Motor neuron (in vitro differentiated cells): Measurements from ENCODE around the gene ZNF319. TPM values are rescaled to one million over a fixed set of nuclear protein-coding genes. Genes with fewer than 3 reads are reported as not detected.
"Not testable (repeated sequence)": the region's sequence is repeated elsewhere in the genome, so short reads cannot be mapped to it uniquely, and the experiment has no call there.

Experiments used
- ATAC-seq, 8 experiments: fragments of 200-7000 bp; cut with Tn5 transposase; replicated peaks in 6 of 8; 2 replicates each; pipeline ENCODE4 v1.8.0; 2021; ENCODE audit warnings: mild to moderate bottlenecking in 8 of 8, moderate library complexity in 8 of 8
- H3K27ac ChIP-seq, 2 donors: fragments of 250-450 bp; sonication (Bioruptor Pico); 2 replicates each; pipeline ENCODE4 v1.9.0; 2021; ENCODE audit warnings: antibody characterized with exemption in 2 of 2, mild to moderate bottlenecking in 2 of 2, moderate library complexity in 1 of 2
- H3K4me1 ChIP-seq, 2 donors: fragments of 250-450 bp; sonication (Bioruptor Pico); replicated peaks in 1 of 2; 2 replicates each; pipeline ENCODE4 v1.6.1; 2021; ENCODE audit warnings: antibody characterized with exemption in 2 of 2, mild to moderate bottlenecking in 2 of 2, moderate library complexity in 1 of 2
- H3K4me3 ChIP-seq, 5 donors: fragments of 250-450 bp; sonication (Bioruptor Pico); 2 replicates each; pipeline ENCODE4 v1.9.0; 2021; ENCODE audit warnings: antibody characterized with exemption in 5 of 5, mild to moderate bottlenecking in 5 of 5, moderate library complexity in 4 of 5
- WGBS, 10 experiments: fragments of 450-650 bp; shearing (Covaris generic); methylation state at CpG; one replicate each; pipeline ENCODE4 v1.0.0; 2022; 5-methylcytosine and 5-hydroxymethylcytosine counted together
- in situ Hi-C, 9 experiments: fragments of 400-800 bp; cut with MboI; loops; one replicate each; pipeline ENCODE4 v1.15.0; 2021; ENCODE audit warnings: low sequenced_read_pairs in 9 of 9, low pct_unique_long_range_greater_than_20kb in 2 of 9; ENCODE audit not compliant: unreplicated experiment in 9 of 9
- total RNA-seq, 8 experiments: library from RNA; unstranded; fragments of 300-600 nt; gene quantifications; 2 replicates each; pipeline versions ENCODE4 v1.2.3 to v1.2.4, GENCODE V29; 2022

ZNF319 gene
- total RNA-seq, 8 experiments from 2014 or later = 3.5 to 7.4 (median 5.2) TPM

DNA sequence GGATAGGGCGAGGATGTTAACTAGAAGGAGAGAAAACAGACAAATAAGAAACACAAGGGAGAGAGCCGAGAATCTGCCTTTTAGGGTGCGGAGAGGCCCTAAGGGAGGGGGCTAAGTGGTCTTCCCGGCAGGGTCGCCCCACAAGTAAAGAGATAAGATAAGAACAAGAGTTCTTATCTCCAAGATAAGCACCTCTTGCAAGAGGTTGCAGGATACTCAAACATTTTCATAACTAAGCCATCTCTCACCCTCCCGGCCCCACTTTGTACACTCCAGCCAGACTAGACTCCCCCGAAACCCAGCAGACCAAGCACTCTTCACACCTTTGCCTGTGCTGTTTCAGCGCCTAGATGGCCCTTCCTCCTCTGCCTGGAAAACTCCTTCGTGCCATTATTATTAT lies 14.3 kb downstream of the ZNF319 start:
- WGBS, 10 experiments = 44 to 100% (median 91%) methylated on average over 1 to 3 of the region's 9 CpGs; no CpG with 5 or more reads in 6 of the 10 experiments
- no peak overlapping the region for H3K27ac ChIP-seq
- in situ Hi-C loops = loop anchor here in 3 of 9 experiments (25.0 kb wide), 3 partner anchors 99 to 224 kb away; no protein-coding TSS in a partner anchor
- peak overlapping the region in 1 of 5 donors; percentile 68 for H3K4me3 ChIP-seq
- no peak for ATAC-seq
- peaks cover 0 to 4% of the 10 kb centered on the region in 2 donors for H3K4me1 ChIP-seq

DNA sequence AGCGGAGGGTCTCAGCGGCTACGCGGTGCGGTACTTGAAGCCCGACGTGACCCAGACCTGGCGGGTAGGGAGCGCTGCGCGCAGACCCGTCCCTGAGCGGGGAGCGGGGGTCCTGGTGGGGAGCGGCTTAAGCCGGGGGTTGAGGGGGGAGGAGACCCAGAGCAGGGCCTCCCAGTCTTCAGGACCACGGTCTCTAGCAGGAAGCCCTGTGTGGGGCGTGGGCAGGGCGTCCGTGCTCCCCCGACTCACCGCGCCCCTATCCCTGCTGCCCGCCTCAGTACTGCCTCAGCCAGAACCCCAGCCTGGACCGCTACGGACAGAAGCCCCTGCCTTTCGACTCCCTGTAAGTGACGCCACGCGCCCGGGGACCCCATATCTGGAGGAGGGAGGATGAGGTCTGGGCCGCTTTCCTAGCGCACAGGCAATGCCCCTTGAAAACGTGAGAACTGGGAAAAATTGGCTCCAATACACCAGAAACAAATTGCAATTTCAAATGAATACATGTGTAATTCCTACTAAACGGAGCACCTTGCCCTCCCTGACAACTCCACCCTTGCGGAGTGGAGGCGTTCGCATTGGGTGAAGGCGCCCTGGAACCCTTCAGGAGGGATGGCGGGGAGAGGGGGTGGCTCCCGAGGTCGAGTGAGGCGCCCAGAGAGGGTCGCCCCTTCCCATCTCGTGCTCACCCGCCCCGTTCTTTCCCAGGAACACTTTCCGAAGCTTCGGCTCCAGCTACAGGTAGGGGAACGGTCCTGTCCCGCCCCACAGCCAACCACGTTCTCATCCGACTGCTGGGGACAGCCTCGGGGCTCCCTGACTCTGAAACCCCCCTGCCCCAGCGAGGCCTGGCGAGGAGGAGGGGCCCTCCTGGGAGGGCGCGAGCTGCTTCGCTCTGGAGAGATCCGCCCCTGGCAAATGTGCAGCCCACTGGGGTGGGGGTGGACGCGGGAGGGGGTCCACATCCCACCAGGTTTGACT lies 15.0 kb downstream of the ZNF319 start:
- 0 to 37% (median 6%) methylated on average over 1 to 10 of the region's 62 CpGs; no CpG with 5 or more reads in 3 of the 10 experiments for WGBS, 10 experiments
- peak in 6 of 8 experiments; percentile 29 to 75 (median 72) for ATAC-seq
- Histone ChIP-seq H3K27ac (no peak overlapping the region), H3K4me3 (peak overlapping the region; percentile 39 to 74 (median 48)), H3K4me1 (peaks cover 0 to 4% of the 10 kb centered on the region in 2 donors)
- in situ Hi-C loops = loop anchor here in 3 of 9 experiments (25.0 kb wide), 3 partner anchors 98 to 223 kb away; no protein-coding TSS in a partner anchor

DNA sequence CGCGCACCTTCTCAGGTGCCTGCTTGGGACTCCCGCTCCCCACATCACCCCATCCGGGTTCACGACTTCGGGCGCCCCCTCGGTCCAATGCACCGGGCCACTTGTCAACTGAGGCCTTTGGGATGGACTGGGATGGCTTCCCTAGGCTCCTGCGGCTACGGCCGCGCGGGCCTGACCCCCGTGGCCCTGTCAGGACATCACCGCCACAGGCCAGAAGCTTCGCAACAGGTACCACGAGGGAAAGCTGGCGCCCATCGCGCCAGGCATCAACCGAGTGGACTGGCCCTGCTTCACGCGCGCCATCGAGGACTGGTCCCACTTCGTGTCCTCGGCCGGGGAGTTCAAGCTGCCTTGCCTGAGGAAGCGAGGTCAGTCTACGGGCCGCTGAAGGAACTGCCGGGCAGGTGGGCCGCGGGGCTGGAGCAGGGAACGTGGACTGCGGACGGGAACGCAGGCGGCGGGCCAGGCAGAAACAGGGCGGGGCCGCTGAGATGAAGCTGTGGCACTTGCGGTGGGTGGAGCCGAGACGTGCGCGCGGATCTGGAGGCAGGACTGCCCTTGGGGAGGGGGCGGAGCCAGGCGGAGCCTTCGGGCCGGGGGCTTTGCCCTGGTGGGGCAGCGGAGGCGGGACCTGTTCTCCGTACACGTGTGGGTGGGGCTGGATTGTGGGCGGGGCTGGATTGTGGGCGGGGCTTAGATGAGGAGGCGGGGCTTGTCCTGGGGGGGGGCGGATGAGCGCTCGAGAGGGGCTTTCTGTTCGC lies 15.8 kb downstream of the ZNF319 start:
- in situ Hi-C loops = loop anchor here in 3 of 9 experiments (25.0 kb wide), 3 partner anchors 97 to 222 kb away; no protein-coding TSS in a partner anchor
- 17 to 47% (median 26%) methylated on average over 5 to 11 of the region's 64 CpGs; no CpG with 5 or more reads in 6 of the 10 experiments for WGBS, 10 experiments

DNA sequence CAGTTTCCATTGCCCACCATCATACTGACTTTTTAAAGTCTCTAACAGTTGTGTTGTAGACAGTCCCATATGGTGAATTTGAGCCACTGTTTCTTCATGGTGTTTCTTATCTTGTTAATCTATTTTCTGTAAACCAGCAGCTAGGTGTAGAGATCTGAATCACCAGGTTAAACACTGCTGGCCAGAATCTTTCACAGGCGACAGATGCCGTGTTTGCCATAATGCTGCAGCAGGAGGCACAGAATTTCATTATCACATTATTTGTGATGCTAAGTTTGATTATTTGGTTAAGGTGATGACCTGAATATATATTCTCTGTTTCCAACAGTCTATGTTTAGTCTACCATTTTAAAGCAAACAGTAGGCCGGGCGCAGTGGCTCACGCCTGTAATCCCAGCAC lies 18.1 kb downstream of the ZNF319 start:
- WGBS, 10 experiments = 50 to 100% (median 80%) methylated on average over 1 to 5 of the region's 5 CpGs; no CpG with 5 or more reads in 5 of the 10 experiments
- in situ Hi-C loops = loop anchor here in 3 of 9 experiments (25.0 kb wide), 3 partner anchors 95 to 220 kb away; no protein-coding TSS in a partner anchor
- Histone ChIP-seq H3K27ac (no peak overlapping the region), H3K4me1 (peaks cover 0 to 4% of the 10 kb centered on the region in 2 donors), H3K4me3 (no peak overlapping the region)
- ATAC-seq = no peak

More for the DNA sequence above, 15.8 kb downstream of the ZNF319 start:
- ATAC-seq = peak; percentile 76 to 97 (median 95)
- no peak overlapping the region for H3K27ac ChIP-seq
- H3K4me1 ChIP-seq = peaks cover 0 to 4% of the 10 kb centered on the region in 2 donors
- peak overlapping the region; percentile 39 to 74 (median 48) for H3K4me3 ChIP-seq

DNA sequence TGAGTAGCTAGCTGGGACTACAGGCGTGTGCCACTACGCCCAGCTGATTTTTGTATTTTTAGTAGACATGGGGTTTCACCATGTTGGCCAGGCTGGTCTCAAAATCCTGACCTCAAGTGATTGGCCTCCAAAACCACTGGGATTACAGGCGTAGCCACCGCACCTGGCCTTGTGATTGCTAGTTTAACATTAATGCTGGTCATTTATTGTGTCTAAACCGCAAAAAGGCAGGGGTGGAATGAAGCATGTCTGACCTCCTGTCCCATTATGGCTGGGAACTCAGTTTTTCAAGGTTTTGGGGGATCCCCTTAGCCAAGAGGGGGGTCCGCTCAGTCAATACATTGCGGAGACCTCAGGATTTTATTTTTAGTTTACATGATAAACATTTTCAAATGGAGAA lies 18.8 kb downstream of the ZNF319 start:
- WGBS, 10 experiments = 20 to 100% (median 93%) methylated on average over 1 to 6 of the region's 7 CpGs; no CpG with 5 or more reads in 2 of the 10 experiments
- Histone ChIP-seq H3K4me1 (peaks cover under 1 to 4% of the 10 kb centered on the region in 2 donors), H3K4me3 (no peak overlapping the region), H3K27ac (no peak overlapping the region)
- no peak for ATAC-seq
- in situ Hi-C loops = loop anchor here in 3 of 9 experiments (25.0 kb wide), 3 partner anchors 94 to 219 kb away; no protein-coding TSS in a partner anchor

DNA sequence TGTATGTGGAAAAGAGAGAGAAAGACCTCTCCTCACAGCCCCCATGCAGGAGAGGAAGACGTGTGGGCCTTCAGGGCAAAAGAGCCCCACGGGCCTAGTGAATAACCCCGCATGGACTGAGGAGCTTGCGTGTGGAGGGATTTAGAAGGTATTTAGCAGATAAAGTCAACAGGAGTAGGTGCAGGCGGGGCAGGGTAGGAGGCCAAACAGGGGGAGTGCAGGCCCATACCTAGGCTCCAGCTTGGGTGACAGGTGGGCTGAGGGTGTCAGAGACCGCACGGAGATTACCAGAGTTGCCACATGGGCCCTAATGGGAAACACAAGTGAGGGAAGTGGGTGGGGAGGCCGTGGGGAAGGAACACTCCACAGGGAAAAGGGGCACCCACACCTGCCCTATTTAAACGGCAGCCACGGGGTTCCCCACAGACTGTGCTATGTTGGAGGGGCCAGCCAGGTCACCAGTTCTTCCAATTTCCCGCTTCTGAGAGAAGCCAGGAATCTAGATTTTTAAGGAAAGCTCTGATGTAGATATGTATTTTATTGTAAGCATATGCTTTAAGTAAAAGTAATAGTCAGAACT lies 21.4 kb downstream of the ZNF319 start:
- no peak overlapping the region for H3K27ac ChIP-seq
- in situ Hi-C loops = loop anchor here in 3 of 9 experiments (25.0 kb wide), 3 partner anchors 92 to 217 kb away; no protein-coding TSS in a partner anchor
- no peak for ATAC-seq
- H3K4me3 ChIP-seq = no peak overlapping the region
- H3K4me1 ChIP-seq = peaks cover 0 to 10% of the 10 kb centered on the region in 2 donors
- 57 to 100% (median 91%) methylated on average over 1 to 4 of the region's 11 CpGs; no CpG with 5 or more reads in 4 of the 10 experiments for WGBS, 10 experiments

DNA sequence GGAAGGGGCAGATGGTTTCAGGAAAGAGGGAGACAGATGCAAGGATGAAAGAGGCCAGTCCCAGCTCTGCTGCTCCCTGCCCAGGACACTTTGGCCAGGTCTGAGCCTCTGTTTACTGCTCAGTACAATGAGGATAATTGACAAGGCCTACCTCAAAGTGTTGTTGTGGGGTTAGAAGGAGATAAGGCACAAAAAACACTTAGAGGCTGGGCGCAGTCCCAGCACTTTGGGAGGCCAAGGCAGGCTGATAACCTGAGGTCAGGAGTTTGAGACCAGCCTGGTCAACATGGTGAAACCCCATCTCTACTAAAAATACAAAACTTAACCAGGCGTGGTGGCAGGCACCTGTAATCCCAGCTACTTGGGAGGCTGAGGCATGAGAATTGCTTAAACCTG lies 22.4 kb downstream of the ZNF319 start:
- ATAC-seq, H3K27ac ChIP-seq, H3K4me3 ChIP-seq: not testable (repeated sequence)
- H3K4me1 ChIP-seq = peaks cover 0 to 10% of the 10 kb centered on the region in 2 donors
- in situ Hi-C loops = loop anchor here in 3 of 9 experiments (25.0 kb wide), 3 partner anchors 91 to 216 kb away; no protein-coding TSS in a partner anchor
- 63 to 100% (median 79%) methylated on average over 1 to 2 of the region's 2 CpGs; no CpG with 5 or more reads in 6 of the 10 experiments for WGBS, 10 experiments

DNA sequence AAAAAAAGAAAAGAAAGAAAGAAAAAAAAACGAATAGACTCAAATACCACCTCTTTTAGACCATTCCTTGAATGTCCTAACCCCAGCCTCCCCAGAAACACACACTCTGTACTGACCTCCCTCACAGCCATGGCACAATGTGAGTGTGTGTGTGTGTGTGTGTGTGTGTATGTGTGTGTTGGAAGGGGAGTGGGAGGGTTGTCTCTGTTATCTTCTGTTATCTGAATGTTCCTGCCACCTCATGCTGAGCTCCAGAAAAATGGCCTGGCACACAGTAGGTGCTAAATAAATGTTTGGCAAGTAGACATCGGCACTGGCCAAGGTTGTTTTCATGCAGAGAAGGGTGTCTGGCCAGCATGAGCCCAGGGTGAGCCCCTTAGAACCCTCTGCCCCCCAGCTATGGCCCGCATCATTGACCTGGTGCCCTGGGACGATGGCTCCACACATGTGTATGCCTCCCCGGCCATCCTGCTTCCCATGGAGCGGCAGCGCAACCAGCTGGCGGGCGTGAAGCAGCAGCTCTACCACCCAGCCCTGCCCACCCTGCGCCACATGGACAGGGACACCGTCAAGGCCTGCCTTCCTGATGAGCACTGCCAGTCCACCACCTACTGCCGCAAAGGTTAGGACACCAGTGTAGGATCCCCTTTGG lies 22.9 kb downstream of the ZNF319 start:
- WGBS, 10 experiments = 0 to 93% (median 20%) methylated on average over 1 to 3 of the region's 12 CpGs; no CpG with 5 or more reads in 5 of the 10 experiments
- in situ Hi-C loops = loop anchor here in 3 of 9 experiments (25.0 kb wide), 3 partner anchors 90 to 215 kb away; no protein-coding TSS in a partner anchor
- Histone ChIP-seq H3K4me1 (peaks cover 0 to 10% of the 10 kb centered on the region in 2 donors), H3K27ac (no peak overlapping the region), H3K4me3 (no peak overlapping the region)
- ATAC-seq = peak in 1 of 8 experiments; percentile 18

DNA sequence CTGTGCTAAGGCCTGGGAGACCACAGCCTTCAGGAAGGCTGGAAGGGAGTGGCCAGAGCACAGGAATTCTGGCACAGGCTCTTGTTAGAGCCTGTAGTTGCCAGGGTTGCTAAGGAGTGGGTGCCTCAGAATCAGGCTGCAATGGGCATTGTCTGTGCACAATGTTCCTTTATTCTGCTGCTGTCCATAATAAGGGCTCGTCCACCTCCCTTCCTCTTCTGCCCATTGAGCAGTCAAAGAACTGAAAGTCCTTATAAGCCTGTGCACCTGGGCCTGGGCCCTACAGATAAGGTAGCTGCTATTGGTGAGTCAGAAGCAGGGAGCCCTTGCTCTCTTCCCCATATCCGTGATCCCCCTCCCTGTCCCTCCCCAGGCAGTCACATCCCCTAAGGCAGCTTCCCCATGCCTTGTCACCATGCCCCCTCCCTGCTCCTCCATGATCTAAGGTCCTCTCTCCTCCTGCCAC lies 24.1 kb downstream of the ZNF319 start:
- no CpG with 5 or more reads among the region's 2 CpGs for WGBS, 10 experiments
- peak; percentile 62 to 98 (median 92) for ATAC-seq
- H3K4me3 ChIP-seq = no peak overlapping the region
- peak overlapping the region in 1 of 2 donors; percentile 55 for H3K27ac ChIP-seq
- H3K4me1 ChIP-seq = peaks cover 2 to 12% of the 10 kb centered on the region in 2 donors
- in situ Hi-C loops = loop anchor here in 3 of 9 experiments (25.0 kb wide), 3 partner anchors 89 to 214 kb away; no protein-coding TSS in a partner anchor

DNA sequence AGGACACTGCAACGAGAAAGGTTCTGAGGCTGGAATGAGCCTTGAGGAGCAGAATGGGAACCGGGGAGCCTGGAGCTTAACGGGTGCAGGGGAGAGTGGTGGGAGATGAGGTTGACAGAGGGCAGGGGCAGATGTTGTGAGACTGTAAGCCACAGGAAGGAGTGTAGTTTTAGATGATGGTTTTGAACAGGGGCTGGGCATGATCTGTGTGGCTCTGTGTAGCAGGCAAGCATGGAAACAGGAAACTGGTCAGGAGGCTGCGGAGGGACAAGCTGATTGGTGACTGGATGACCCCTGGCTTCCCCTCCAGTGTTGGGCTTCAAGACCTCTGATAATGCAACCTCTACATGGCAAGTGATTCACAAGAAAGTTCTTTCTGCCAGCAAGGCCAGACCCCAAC lies 28.2 kb downstream of the ZNF319 start:
- WGBS, 10 experiments = 33 to 94% (median 70%) methylated on average over 1 to 4 of the region's 4 CpGs; no CpG with 5 or more reads in 2 of the 10 experiments
- no peak for ATAC-seq

DNA sequence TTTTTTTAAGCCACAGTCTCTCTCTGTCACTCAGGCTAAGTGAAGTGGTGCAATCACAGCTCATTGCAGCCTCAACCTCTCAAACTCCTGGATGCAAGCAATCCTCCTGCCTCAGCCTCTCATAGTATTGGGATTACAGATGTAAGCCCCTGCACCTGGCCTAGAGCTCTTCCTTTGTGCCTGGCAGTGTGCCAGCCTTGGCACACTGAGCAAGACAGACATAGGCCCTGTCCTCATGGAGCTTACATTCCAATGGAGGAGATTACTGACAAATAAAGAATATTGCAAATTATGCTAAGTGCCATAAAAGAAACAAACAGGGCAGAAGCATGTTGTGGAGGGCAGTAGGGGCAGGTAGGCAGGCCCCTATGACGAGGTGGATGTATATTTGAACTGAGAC lies 28.6 kb downstream of the ZNF319 start:
- Histone ChIP-seq H3K4me3 (no peak overlapping the region), H3K27ac (no peak overlapping the region), H3K4me1 (peaks cover 11 to 21% of the 10 kb centered on the region in 2 donors)
- 0 to 88% (median 17%) methylated on average over 1 of the region's 1 CpG; no CpG with 5 or more reads in 5 of the 10 experiments for WGBS, 10 experiments
- no peak for ATAC-seq
- in situ Hi-C loops = no loop called here

More for the DNA sequence above, 28.2 kb downstream of the ZNF319 start:
- in situ Hi-C loops = no loop called here
- Histone ChIP-seq H3K27ac (no peak overlapping the region), H3K4me3 (no peak overlapping the region), H3K4me1 (peaks cover 11 to 21% of the 10 kb centered on the region in 2 donors)
